PC-9 (cell line): Measurements from ENCODE around the gene ZSCAN4. TPM values are rescaled to one million over a fixed set of nuclear protein-coding genes. Genes with fewer than 3 reads are reported as not detected.

Source experiments
- BruUV-seq: library from RNA; stranded (reverse); fragments of 400-500 nt; replicated peaks from 2 replicates; lab custom pipeline; 2021; lab: Mats Ljungman, UMichigan
- CTCF ChIA-PET: fragments of 300-600 bp; sonication (Branson Sonifier 250); formaldehyde crosslinking; loops from one replicate; lab custom pipeline; 2022; ENCODE audit warnings: antibody characterized with exemption; lab: Charles Lee
- POLR2A ChIA-PET: fragments of 300-600 bp; sonication (Branson Sonifier 250); formaldehyde crosslinking; loops from one replicate; lab custom pipeline; 2022; ENCODE audit warnings: antibody characterized with exemption; ENCODE audit not compliant: unreplicated experiment; lab: Charles Lee
- DNase-seq, 2 experiments: peaks; one replicate each; pipeline versions ENCODE4 v3.0.0 to v3.0.0-alpha.2; 2015 to 2022; ENCODE audit warnings: mixed read lengths in 1 of 2
- H2AFZ ChIP-seq: fragments of 200-600 bp; sonication (generic); 2 replicates; pipeline ENCODE4 v1.8.1; 2017; ENCODE audit warnings: antibody characterized with exemption
- H3F3A ChIP-seq: fragments of 200-600 bp; sonication (generic); 2 replicates; pipeline ENCODE4 v1.8.1; 2017; ENCODE audit warnings: antibody characterized with exemption, mild to moderate bottlenecking, low read depth; ENCODE audit not compliant: insufficient read depth
- H3K27ac ChIP-seq: fragments of 200-600 bp; sonication (generic); 2 replicates; pipeline ENCODE4 v1.6.1; 2016; ENCODE audit warnings: mixed run types
- H3K27me3 ChIP-seq: fragments of 200-600 bp; sonication (generic); 2 replicates; pipeline ENCODE4 v1.6.1; 2016; ENCODE audit warnings: low read depth, mixed run types; ENCODE audit not compliant: insufficient read depth
- H3K36me3 ChIP-seq: fragments of 200-600 bp; sonication (generic); 2 replicates; pipeline ENCODE4 v1.6.1; 2016; ENCODE audit warnings: low read depth, mixed run types
- H3K4me1 ChIP-seq: fragments of 200-600 bp; sonication (generic); replicated peaks from 2 replicates; pipeline ENCODE4 v1.6.1; 2016; ENCODE audit warnings: mixed run types; ENCODE audit not compliant: insufficient read depth
- H3K4me2 ChIP-seq: fragments of 200-600 bp; sonication (generic); 2 replicates; pipeline ENCODE4 v1.6.1; 2017; ENCODE audit warnings: mixed run types
- H3K4me3 ChIP-seq: fragments of 200-600 bp; sonication (generic); 2 replicates; pipeline ENCODE4 v1.6.1; 2016; ENCODE audit warnings: mixed run types
- H3K79me2 ChIP-seq: fragments of 200-600 bp; sonication (generic); 2 replicates; pipeline ENCODE4 v1.6.1; 2017; ENCODE audit warnings: low read depth, mixed run types
- H3K9me2 ChIP-seq: fragments of 200-600 bp; sonication (generic); 2 replicates; pipeline ENCODE4 v1.8.1; 2017; ENCODE audit warnings: mild to moderate bottlenecking; ENCODE audit not compliant: insufficient read depth
- H3K9me3 ChIP-seq: fragments of 200-600 bp; sonication (generic); 2 replicates; pipeline ENCODE4 v1.8.1; 2016; ENCODE audit warnings: low read depth; ENCODE audit not compliant: insufficient read depth
- H4K20me1 ChIP-seq: fragments of 200-600 bp; sonication (generic); 2 replicates; pipeline ENCODE4 v1.8.1; 2017; ENCODE audit not compliant: insufficient read depth
- EZH2 ChIP-seq: fragments of 200-600 bp; sonication (generic); IDR thresholded peaks from 2 replicates; pipeline ENCODE4 v1.8.0; 2017; ENCODE audit warnings: antibody characterized with exemption, low read depth
- intact Hi-C: fragments of 100-400 bp; cut with micrococcal nuclease; formaldehyde crosslinking; loops from one replicate; pipeline ENCODE4 v1.10.0; 2022; ENCODE audit not compliant: unreplicated experiment
- total RNA-seq: library from RNA; stranded (reverse); gene quantifications from 2 replicates; pipeline ENCODE4 v1.2.3, GENCODE V29; 2021
- TF ChIP-seq, protein P1 (sequence below): fragments of 200-600 bp; sonication (generic); conservative IDR thresholded peaks from 2 replicates; pipeline ENCODE4 v1.6.1; 2017; ENCODE audit warnings: mixed run types, antibody characterized with exemption, mild to moderate bottlenecking, moderate library complexity

ZSCAN4 gene
- total RNA-seq, 1 experiment from 2014 or later, result not detected

DNA sequence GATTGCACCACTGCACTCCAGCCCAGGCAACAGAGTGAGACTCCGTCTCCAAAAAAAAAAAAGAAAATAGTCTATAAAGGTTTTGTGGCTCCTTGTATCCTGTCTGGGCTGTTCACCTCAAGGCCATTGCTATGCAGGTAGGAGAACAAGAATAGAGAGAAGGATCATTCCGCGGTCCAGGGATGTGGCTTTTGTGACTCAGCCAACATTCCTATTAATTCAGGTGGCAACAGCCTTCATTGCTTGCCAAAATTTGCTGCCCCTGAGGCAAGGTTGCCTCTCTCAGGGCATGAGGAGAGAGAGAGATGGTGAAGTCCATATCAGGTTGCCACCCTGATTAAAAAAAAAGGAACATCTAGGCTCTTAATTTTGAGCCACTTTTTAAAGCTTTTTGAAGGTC is 21.0 kb downstream of the ZSCAN4 start:
- Histone ChIP-seq H2AFZ (no peak overlapping the region), H3K9me2 (no peaks in the 10 kb centered on the region), H4K20me1 (no peaks in the 10 kb centered on the region), H3K9me3 (peaks cover 91% of the 10 kb centered on the region), H3K4me3 (no peak overlapping the region), H3K27ac (no peak overlapping the region), H3K4me2 (no peak overlapping the region), H3K27me3 (no peaks in the 10 kb centered on the region), H3K4me1 (no peaks in the 10 kb centered on the region), H3K79me2 (peaks cover 42% of the 10 kb centered on the region), H3K36me3 (peaks cover 65% of the 10 kb centered on the region), H3F3A (peaks cover 9% of the 10 kb centered on the region; the same call in 1 of the 2 replicates)
- peak in 1 of 2 experiments; percentile 59 for DNase-seq
- ChIA-PET POLR2A (no interaction called here), CTCF (no interaction called here)
- intact Hi-C loops, result no loop called here
- no peak for TF ChIP-seq EZH2
- TF ChIP-seq, protein P1, sequence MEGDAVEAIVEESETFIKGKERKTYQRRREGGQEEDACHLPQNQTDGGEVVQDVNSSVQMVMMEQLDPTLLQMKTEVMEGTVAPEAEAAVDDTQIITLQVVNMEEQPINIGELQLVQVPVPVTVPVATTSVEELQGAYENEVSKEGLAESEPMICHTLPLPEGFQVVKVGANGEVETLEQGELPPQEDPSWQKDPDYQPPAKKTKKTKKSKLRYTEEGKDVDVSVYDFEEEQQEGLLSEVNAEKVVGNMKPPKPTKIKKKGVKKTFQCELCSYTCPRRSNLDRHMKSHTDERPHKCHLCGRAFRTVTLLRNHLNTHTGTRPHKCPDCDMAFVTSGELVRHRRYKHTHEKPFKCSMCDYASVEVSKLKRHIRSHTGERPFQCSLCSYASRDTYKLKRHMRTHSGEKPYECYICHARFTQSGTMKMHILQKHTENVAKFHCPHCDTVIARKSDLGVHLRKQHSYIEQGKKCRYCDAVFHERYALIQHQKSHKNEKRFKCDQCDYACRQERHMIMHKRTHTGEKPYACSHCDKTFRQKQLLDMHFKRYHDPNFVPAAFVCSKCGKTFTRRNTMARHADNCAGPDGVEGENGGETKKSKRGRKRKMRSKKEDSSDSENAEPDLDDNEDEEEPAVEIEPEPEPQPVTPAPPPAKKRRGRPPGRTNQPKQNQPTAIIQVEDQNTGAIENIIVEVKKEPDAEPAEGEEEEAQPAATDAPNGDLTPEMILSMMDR, result no peak
- BruUV-seq, result no TSS peak

DNA sequence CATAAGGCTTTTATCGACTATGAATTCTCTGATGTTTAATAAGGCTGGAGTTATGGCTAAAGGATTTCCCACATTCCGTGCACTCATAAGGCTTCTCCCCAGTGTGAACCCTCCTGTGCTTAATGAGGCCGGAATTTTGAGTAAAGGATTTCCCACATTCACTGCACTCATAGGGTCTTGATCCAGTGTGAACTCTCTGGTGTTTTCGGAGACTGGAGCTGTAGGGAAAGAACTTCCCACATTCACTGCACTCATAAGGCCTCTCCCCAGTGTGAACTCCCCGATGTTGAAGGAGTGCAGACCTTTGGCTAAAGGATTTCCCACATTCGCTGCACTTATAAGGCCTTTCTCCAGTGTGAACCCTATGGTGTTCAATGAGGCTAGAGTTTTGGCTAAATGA is 32.9 kb downstream of the ZSCAN4 start:
- Histone ChIP-seq H3K4me3 (no peak overlapping the region), H3K36me3 (no peaks in the 10 kb centered on the region), H3K27me3 (no peaks in the 10 kb centered on the region), H3K27ac (no peak overlapping the region), H3K4me1 (no peaks in the 10 kb centered on the region), H3F3A (no peaks in the 10 kb centered on the region), H4K20me1 (no peaks in the 10 kb centered on the region), H3K9me2 (no peaks in the 10 kb centered on the region; the same call in 1 of the 2 replicates), H3K9me3 (peaks cover 24% of the 10 kb centered on the region), H3K79me2 (no peaks in the 10 kb centered on the region), H2AFZ (no peak overlapping the region), H3K4me2 (no peak overlapping the region)
- TF ChIP-seq, protein P1, result no peak
- TF ChIP-seq EZH2, result no peak
- CTCF ChIA-PET, result no interaction called here
- POLR2A ChIA-PET, result no interaction called here
- intact Hi-C loops, result no loop called here
- no TSS peak for BruUV-seq
- no peak for DNase-seq

DNA sequence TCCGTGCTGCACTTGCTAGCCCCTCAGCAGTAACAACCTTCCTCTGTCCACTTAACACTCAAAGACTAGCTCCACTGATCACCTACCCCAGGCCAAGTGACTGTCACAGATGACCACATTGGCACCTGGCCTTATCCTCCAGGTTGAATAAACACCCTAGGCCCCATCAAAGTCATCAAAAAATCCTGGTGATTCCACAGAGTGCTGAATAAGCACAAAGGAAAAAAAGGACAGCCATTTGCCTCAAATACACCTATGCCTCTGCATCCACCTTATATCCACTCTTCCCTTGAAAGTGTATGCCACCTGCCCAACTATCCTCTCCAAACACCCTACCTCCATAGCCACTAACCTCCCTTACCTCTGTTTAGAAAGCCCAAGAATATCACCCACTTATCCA is 37.6 kb downstream of the ZSCAN4 start:
- no peak for DNase-seq
- no peaks in the 10 kb centered on the region for H3K4me1 ChIP-seq
- H4K20me1 ChIP-seq, result no peaks in the 10 kb centered on the region
- no peak overlapping the region for H3K4me3 ChIP-seq
- no peak for TF ChIP-seq EZH2
- TF ChIP-seq, protein P1, result no peak
- no peak overlapping the region for H3K4me2 ChIP-seq
- POLR2A ChIA-PET, result no interaction called here
- H3K27me3 ChIP-seq, result no peaks in the 10 kb centered on the region
- no peaks in the 10 kb centered on the region for H3F3A ChIP-seq
- no TSS peak for BruUV-seq
- H3K79me2 ChIP-seq, result no peaks in the 10 kb centered on the region
- no peak overlapping the region for H3K27ac ChIP-seq
- H3K36me3 ChIP-seq, result no peaks in the 10 kb centered on the region
- no peaks in the 10 kb centered on the region for H3K9me2 ChIP-seq
- CTCF ChIA-PET, result no interaction called here
- intact Hi-C loops, result no loop called here
- H2AFZ ChIP-seq, result no peak overlapping the region
- peaks cover 6% of the 10 kb centered on the region for H3K9me3 ChIP-seq
